K562 (cell line): ENCODE measurements around the gene UBASH3A. TPM values are rescaled to one million over a fixed set of nuclear protein-coding genes. Genes with fewer than 3 reads are reported as not detected.

ENCODE experiments used
- GATAD2B ChIP-seq: fragments of 450-650 bp; IDR thresholded peaks from 2 replicates; pipeline ENCODE4 v1.6.1; 2017; ENCODE audit warnings: mild to moderate bottlenecking, borderline replicate concordance
- HINFP ChIP-seq: fragments of 450-650 bp; conservative IDR thresholded peaks from 2 replicates; pipeline ENCODE4 v1.6.1; 2016; ENCODE audit warnings: missing genetic modification characterization, low read depth, mild to moderate bottlenecking, control low read depth, missing compliant biosample characterization
- RBM39 ChIP-seq: fragments of 200-400 bp; formaldehyde crosslinking; optimal IDR thresholded peaks from 2 replicates; pipeline ENCODE3; 2018; ENCODE audit warnings: low read depth, low read length
- TFAM ChIP-seq: fragments of 250-450 bp; sonication (Bioruptor Pico); conservative IDR thresholded peaks from 2 replicates; pipeline ENCODE4 v1.5.0; 2021; ENCODE audit warnings: mild to moderate bottlenecking, moderate library complexity
- ZMIZ1 ChIP-seq, 2 experiments: fragments of 150-350 bp in 1 of 2; IDR thresholded peaks; 2 replicates each; pipeline ENCODE4 v1.6.1; 2012 to 2016; ENCODE audit warnings: low read depth in 2 of 2, low read length in 2 of 2, mild to moderate bottlenecking in 1 of 2, moderate library complexity in 1 of 2
- ZNF277 ChIP-seq: fragments of 250-450 bp; sonication (Bioruptor Pico); IDR thresholded peaks from 2 replicates; pipeline ENCODE4 v1.8.0; 2022; ENCODE audit warnings: inconsistent platforms, mild to moderate bottlenecking, moderate library complexity, borderline replicate concordance
- ZNF445 ChIP-seq: fragments of 250-450 bp; sonication (Bioruptor Pico); IDR thresholded peaks from 2 replicates; pipeline ENCODE4 v1.4.0; 2020; ENCODE audit warnings: low read depth, mild to moderate bottlenecking, moderate library complexity
- polyA plus RNA-seq, 8 experiments: library from polyadenylated mRNA; depleted of rRNA in 4 of 8; stranded (reverse) in 5 of 8; unstranded in 3 of 8; fragments of >200 nt; fragmentation: Nextera tagmentation in 2 of 8; fragmentation: Illumina TruSeq in 1 of 8; extraction: Ambion mirVana in 2 of 8; extraction: Trizol in 1 of 8; gene quantifications; 2 replicates each; pipeline versions ENCODE4 v1.2.1 to v1.2.3, GENCODE V29; 2011 to 2014; ENCODE audit warnings: inconsistent platforms in 1 of 8, missing spikeins in 1 of 8
- total RNA-seq, 7 experiments: library from RNA; depleted of rRNA in 6 of 7; stranded (reverse); fragments of >200 nt in 6 of 7; fragmentation: Illumina TruSeq in 2 of 7; extraction: Trizol in 2 of 7; gene quantifications; 2 replicates each; pipeline versions ENCODE4 v1.2.1 to v1.2.3, GENCODE V29; 2011 to 2021; ENCODE audit warnings: low replicate concordance in 1 of 7

Gene UBASH3A
- total and polyA plus RNA-seq, 9 of the 15 experiments (the other 6 are each of a cell fraction or from before 2014, with no cell fraction given) = 0.23 to 1.8 (median 1.1) TPM

- no peak for TF ChIP-seq ZNF277 (CRISPR knock-in tag)
- TF ChIP-seq ZMIZ1 (IDR thresholded peaks at IDR 0.05; ENCODE audit: low read depth in 2 of 2, low read length in 2 of 2) = no peak
- no peak for TF ChIP-seq TFAM
- no peak for TF ChIP-seq HINFP (tag)
- TF ChIP-seq RBM39 = no peak
- TF ChIP-seq ZNF445 (CRISPR knock-in tag) = no peak
- TF ChIP-seq GATAD2B = no peak
Measured at GRCh38 chr21:42463861-42464515, 60.3 kb downstream of the UBASH3A start (continued).
